ENCODE data around the gene RBL2.

GRCh38 chr16:53528797-53529196 is 94.5 kb downstream of the RBL2 start:
- TF ChIP-seq YY1 (IDR thresholded peaks at IDR 0.05; ENCODE audit: insufficient read depth, insufficient read length) (no peak), ZNF274 (IDR thresholded peaks at IDR 0.05; ENCODE audit: low read depth, low read length) (no peak), SUZ12 (IDR thresholded peaks at IDR 0.05; ENCODE audit: extremely low read depth, insufficient read depth, insufficient read length) (no peak)

Data from NT2/D1 (cell line).